Activated CD8-positive, alpha-beta T cell treated with anti-CD3 and anti-CD28 coated beads for 36 hours (primary cell): ENCODE results near the gene FABP6. TPM values are rescaled to one million over a fixed set of nuclear protein-coding genes. Genes with fewer than 3 reads are reported as not detected.

ENCODE experiments used
- ATAC-seq: fragments of 200-7000 bp; cut with Tn5 transposase; one replicate; pipeline ENCODE4 v1.10.0; 2021; ENCODE audit warnings: mild to moderate bottlenecking, moderate library complexity
- CTCF ChIA-PET: fragments of 350-600 bp; sonication (Branson Sonifier 250); formaldehyde crosslinking; loops from one replicate; lab custom pipeline; 2021; ENCODE audit warnings: antibody characterized with exemption; lab: Charles Lee
- POLR2A ChIA-PET: fragments of 350-600 bp; sonication (Branson Sonifier 250); formaldehyde crosslinking; loops from one replicate; lab custom pipeline; 2021; ENCODE audit warnings: antibody characterized with exemption; lab: Charles Lee
- DNase-seq: peaks from one replicate; pipeline ENCODE4 v3.0.0-alpha.2; 2020
- H3K27ac Mint-ChIP-seq: one replicate; pipeline ENCODE4 v1.8.0; 2021; ENCODE audit warnings: mild to moderate bottlenecking, mixed read lengths
- H3K27me3 Mint-ChIP-seq: one replicate; pipeline ENCODE4 v1.8.0; 2021; ENCODE audit warnings: mixed read lengths
- H3K36me3 Mint-ChIP-seq: one replicate; pipeline ENCODE4 v1.8.0; 2021; ENCODE audit warnings: low read depth, mixed read lengths
- H3K4me1 Mint-ChIP-seq: one replicate; pipeline ENCODE4 v1.8.0; 2021; ENCODE audit warnings: low read depth, mixed read lengths
- H3K4me3 Mint-ChIP-seq: one replicate; pipeline ENCODE4 v1.8.0; 2021; ENCODE audit warnings: mild to moderate bottlenecking, moderate library complexity, mixed read lengths
- H3K9me3 Mint-ChIP-seq: one replicate; pipeline ENCODE4 v1.8.0; 2021; ENCODE audit warnings: mixed read lengths
- CTCF ChIP-seq: fragments of 200-600 bp; IDR thresholded peaks from one replicate; pipeline ENCODE4 v1.8.0; 2022; ENCODE audit warnings: antibody characterized with exemption, mild to moderate bottlenecking
- intact Hi-C: fragments of 100-400 bp; cut with micrococcal nuclease; formaldehyde crosslinking; loops from one replicate; pipeline ENCODE4 v1.10.0; 2022
- total RNA-seq, 2 experiments: library from RNA; stranded (reverse); gene quantifications; one replicate each; pipeline ENCODE4 v1.2.3, GENCODE V29; 2021

FABP6 gene
- total RNA-seq, 2 experiments from 2014 or later: not detected

GRCh38 chr5:160252916-160253315, 23.6 kb downstream of the FABP6 start:
- H3K36me3 Mint-ChIP-seq: no peaks in the 10 kb centered on the region
- intact Hi-C loops: no loop called here
- CTCF ChIA-PET: no interaction called here

GRCh38 chr5:160253441-160253840, 24.1 kb downstream of the FABP6 start:
- ATAC-seq: no peak
- POLR2A ChIA-PET: no interaction called here
- no peak overlapping the region for H3K4me3 Mint-ChIP-seq

More at GRCh38 chr5:160252916-160253315, 23.6 kb downstream of the FABP6 start:
- no peak for ATAC-seq
- Mint-ChIP-seq H3K4me3 (no peak overlapping the region), H3K9me3 (no peaks in the 10 kb centered on the region), H3K4me1 (no peaks in the 10 kb centered on the region), H3K27me3 (no peaks in the 10 kb centered on the region), H3K27ac (no peak overlapping the region)
- DNase-seq: no peak
- no peak for TF ChIP-seq CTCF
- POLR2A ChIA-PET: no interaction called here

GRCh38 chr5:160254706-160255105, 25.4 kb downstream of the FABP6 start:
- intact Hi-C loops: no loop called here
- no peaks in the 10 kb centered on the region for H3K4me1 Mint-ChIP-seq
- H3K27ac Mint-ChIP-seq: no peak overlapping the region
- DNase-seq (no peak), ATAC-seq (no peak)
- no peak overlapping the region for H3K4me3 Mint-ChIP-seq
- TF ChIP-seq CTCF: no peak
- H3K9me3 Mint-ChIP-seq: no peaks in the 10 kb centered on the region
- ChIA-PET POLR2A (no interaction called here), CTCF (no interaction called here)
- H3K27me3 Mint-ChIP-seq: no peaks in the 10 kb centered on the region
- no peaks in the 10 kb centered on the region for H3K36me3 Mint-ChIP-seq

More at GRCh38 chr5:160253441-160253840, 24.1 kb downstream of the FABP6 start:
- TF ChIP-seq CTCF: no peak
- no peak for DNase-seq
- Mint-ChIP-seq H3K9me3 (no peaks in the 10 kb centered on the region), H3K36me3 (no peaks in the 10 kb centered on the region), H3K27ac (no peak overlapping the region), H3K4me1 (no peaks in the 10 kb centered on the region), H3K27me3 (no peaks in the 10 kb centered on the region)
- intact Hi-C loops: no loop called here
- CTCF ChIA-PET: no interaction called here

- POLR2A ChIA-PET: no interaction called here
These were observed 30.0 kb downstream of the FABP6 start for GRCh38 chr5:160259341-160259740.

More at GRCh38 chr5:160259341-160259740, 30.0 kb downstream of the FABP6 start:
- ATAC-seq (no peak), DNase-seq (no peak)
- Mint-ChIP-seq H3K27me3 (no peaks in the 10 kb centered on the region), H3K36me3 (no peaks in the 10 kb centered on the region), H3K4me1 (no peaks in the 10 kb centered on the region), H3K27ac (no peak overlapping the region), H3K9me3 (no peaks in the 10 kb centered on the region), H3K4me3 (no peak overlapping the region)
- intact Hi-C loops: no loop called here
- CTCF ChIA-PET: no interaction called here
- no peak for TF ChIP-seq CTCF
